ENCODE data around the gene CTAGE6.
"Not testable (repeated sequence)": the region's sequence is repeated elsewhere in the genome, so short reads cannot be mapped to it uniquely, and the experiment has no call there.

CTAGE6 gene

GRCh38 chr7:143715543-143716193 is 41.8 kb downstream of the CTAGE6 start:
- DNase-seq (ENCODE audit: low spot score) = not testable (repeated sequence)

GRCh38 chr7:143714581-143715454 is 42.7 kb downstream of the CTAGE6 start:
- DNase-seq (ENCODE audit: low spot score) = not testable (repeated sequence)

- not testable (repeated sequence) for DNase-seq (ENCODE audit: low spot score)
These were observed 45.1 kb downstream of the CTAGE6 start for GRCh38 chr7:143712381-143712780.

- DNase-seq (ENCODE audit: low spot score) = not testable (repeated sequence)
These were observed 45.7 kb downstream of the CTAGE6 start for GRCh38 chr7:143711727-143712324.

- DNase-seq (ENCODE audit: low spot score) = not testable (repeated sequence)
These were observed 47.6 kb downstream of the CTAGE6 start for GRCh38 chr7:143709895-143710294.

All from putamen (tissue), 1 donor.